HepG2 (cell line): ENCODE measurements around the gene MRPL38. TPM values are rescaled to one million over a fixed set of nuclear protein-coding genes. Genes with fewer than 3 reads are reported as not detected.
A peak's percentile ranks its signal among the peaks of the same experiment; 100 is the strongest.

Experiments
- ARID4A ChIP-seq: sonication (generic); formaldehyde crosslinking; IDR thresholded peaks from 2 replicates; pipeline ENCODE4 v1.5.0; 2020; ENCODE audit warnings: mild to moderate bottlenecking, missing genetic modification reagents, borderline replicate concordance
- ELF3 ChIP-seq: IDR thresholded peaks from 2 replicates; pipeline ENCODE4 v1.6.1; 2016; ENCODE audit warnings: missing genetic modification reagents, missing compliant biosample characterization
- ELK4 ChIP-seq: sonication (generic); formaldehyde crosslinking; IDR thresholded peaks from 2 replicates; pipeline ENCODE4 v1.9.0; 2021; ENCODE audit warnings: missing genetic modification reagents, borderline replicate concordance
- FOXA3 ChIP-seq: IDR thresholded peaks from 2 replicates; pipeline ENCODE4 v1.6.1; 2016; ENCODE audit warnings: missing genetic modification reagents, missing compliant biosample characterization
- REST ChIP-seq, 2 experiments: IDR thresholded peaks; 2 replicates each; pipeline ENCODE4 v1.6.1; 2011 to 2012; ENCODE audit warnings: low read length in 2 of 2, borderline replicate concordance in 1 of 2, low read depth in 1 of 2, mild to moderate bottlenecking in 1 of 2, moderate library complexity in 1 of 2
- SRSF9 ChIP-seq: fragments of 200-400 bp; formaldehyde crosslinking; IDR thresholded peaks from 2 replicates; pipeline ENCODE4 v1.6.1; 2018; ENCODE audit warnings: borderline replicate concordance, mild to moderate bottlenecking, low read depth, low read length; ENCODE audit not compliant: insufficient read depth, poor library complexity, severe bottlenecking
- ZBTB10 ChIP-seq: sonication (generic); formaldehyde crosslinking; IDR thresholded peaks from 2 replicates; pipeline ENCODE4 v1.4.0; 2020; ENCODE audit warnings: missing genetic modification reagents, borderline replicate concordance
- ZNF343 ChIP-seq: sonication (generic); formaldehyde crosslinking; IDR thresholded peaks from 2 replicates; pipeline ENCODE4 v1.4.0; 2020; ENCODE audit warnings: mild to moderate bottlenecking, missing genetic modification reagents
- ZNF530 ChIP-seq: sonication (generic); formaldehyde crosslinking; IDR thresholded peaks from 2 replicates; pipeline ENCODE4 v1.5.0; 2020; ENCODE audit warnings: low read depth, mild to moderate bottlenecking, missing genetic modification reagents
- ZNF547 ChIP-seq: sonication (generic); formaldehyde crosslinking; IDR thresholded peaks from 2 replicates; pipeline ENCODE4 v1.5.1; 2020; ENCODE audit warnings: mild to moderate bottlenecking, missing genetic modification reagents
- ZNF788 ChIP-seq: sonication (generic); formaldehyde crosslinking; IDR thresholded peaks from 2 replicates; pipeline ENCODE4 v1.5.0; 2020; ENCODE audit warnings: mild to moderate bottlenecking, missing genetic modification reagents, borderline replicate concordance
- ZNF878 ChIP-seq: sonication (generic); formaldehyde crosslinking; IDR thresholded peaks from 2 replicates; pipeline ENCODE4 v1.8.1; 2023; ENCODE audit warnings: mild to moderate bottlenecking, missing genetic modification reagents, moderate library complexity
- polyA plus RNA-seq, 8 experiments: library from polyadenylated mRNA; depleted of rRNA in 3 of 8; stranded (reverse) in 7 of 8; unstranded in 1 of 8; fragments of >200 nt; fragmentation: Illumina TruSeq in 4 of 8; extraction: Trizol in 4 of 8; gene quantifications; 2 replicates each; pipeline versions ENCODE4 v1.2.1 to v1.2.3, GENCODE V29; 2011 to 2016; ENCODE audit warnings: low read depth in 4 of 8, missing spikeins in 1 of 8, mixed read lengths in 1 of 8; ENCODE audit not compliant: insufficient read depth in 1 of 8
- total RNA-seq, 5 experiments: library from RNA; depleted of rRNA; stranded (reverse); fragments of >200 nt; fragmentation: Illumina TruSeq; extraction: Trizol; gene quantifications; 2 replicates each; pipeline ENCODE4 v1.2.3, GENCODE V29; 2016; ENCODE audit warnings: low read depth in 1 of 5

Gene MRPL38
- total and polyA plus RNA-seq, 2 of the 13 experiments (the other 11 are each of a cell fraction or from before 2014, with no cell fraction given) = 83.7 to 125 TPM

GRCh38 chr17:75878174-75878998 is 26.3 kb downstream of the MRPL38 start, which contains the start of gene TRIM47 (continued):
- TF ChIP-seq ELK4 (CRISPR knock-in tag) (no peak), SRSF9 (no peak), ZBTB10 (CRISPR knock-in tag) (no peak), FOXA3 (CRISPR knock-in tag) (peak; percentile 9), ELF3 (peak; percentile 74; the same call in 1 of the 2 replicates), ZNF788 (CRISPR knock-in tag) (peak; percentile 66; the same call in 1 of the 2 replicates), ZNF878 (CRISPR knock-in tag) (no peak), ZNF547 (CRISPR knock-in tag) (no peak), ARID4A (CRISPR knock-in tag) (peak; percentile 66), REST (IDR thresholded peaks at IDR 0.05; ENCODE audit: borderline replicate concordance in 1 of 2, low read depth in 1 of 2, low read length in 2 of 2) (no peak; a peak in 1 of 4 replicates), ZNF530 (CRISPR knock-in tag) (no peak), ZNF343 (CRISPR knock-in tag) (peak; percentile 72)
